HepG2 (cell line): Measurements from ENCODE around the gene GLIS2. TPM values are rescaled to one million over a fixed set of nuclear protein-coding genes. Genes with fewer than 3 reads are reported as not detected.

Experiments used
- CSRNP1 ChIP-seq: sonication (generic); formaldehyde crosslinking; IDR thresholded peaks from 2 replicates; pipeline ENCODE4 v1.8.1; 2023; ENCODE audit warnings: mild to moderate bottlenecking, missing genetic modification reagents
- KDM3A ChIP-seq: IDR thresholded peaks from 2 replicates; pipeline ENCODE4 v1.6.1; 2018; ENCODE audit warnings: low read depth, missing compliant biosample characterization
- MATR3 ChIP-seq: sonication (generic); formaldehyde crosslinking; IDR thresholded peaks from 2 replicates; pipeline ENCODE4 v1.4.0; 2020; ENCODE audit warnings: missing genetic modification reagents
- TCF12 ChIP-seq, 2 experiments: fragments of 450-650 bp in 1 of 2; sonication (generic) in 1 of 2; formaldehyde crosslinking in 1 of 2; IDR thresholded peaks; 2 replicates each; pipeline versions ENCODE4 v1.6.1 to v1.8.0; 2017 to 2022; ENCODE audit warnings: antibody characterized with exemption in 1 of 2, mild to moderate bottlenecking in 1 of 2, missing genetic modification reagents in 1 of 2, moderate library complexity in 1 of 2
- ZFY ChIP-seq: sonication (generic); formaldehyde crosslinking; IDR thresholded peaks from 2 replicates; pipeline ENCODE4 v1.4.0; 2020; ENCODE audit warnings: missing genetic modification reagents
- ZNF280B ChIP-seq: sonication (generic); formaldehyde crosslinking; IDR thresholded peaks from 2 replicates; pipeline ENCODE4 v1.5.0; 2020; ENCODE audit warnings: missing genetic modification reagents, mild to moderate bottlenecking, borderline replicate concordance
- ZNF280D ChIP-seq: sonication (generic); formaldehyde crosslinking; IDR thresholded peaks from 2 replicates; pipeline ENCODE4 v1.5.1; 2020; ENCODE audit warnings: mild to moderate bottlenecking, missing genetic modification reagents
- ZNF3 ChIP-seq: IDR thresholded peaks from 2 replicates; pipeline ENCODE4 v1.7.0; 2017; ENCODE audit warnings: inconsistent platforms
- ZNF496 ChIP-seq: sonication (generic); formaldehyde crosslinking; IDR thresholded peaks from 2 replicates; pipeline ENCODE4 v1.8.1; 2023; ENCODE audit warnings: mild to moderate bottlenecking, moderate library complexity, missing genetic modification reagents; ENCODE audit not compliant: insufficient replicate concordance
- ZNF569 ChIP-seq: sonication (generic); formaldehyde crosslinking; IDR thresholded peaks from 2 replicates; pipeline ENCODE4 v1.5.0; 2020; ENCODE audit warnings: mild to moderate bottlenecking, missing genetic modification reagents, moderate library complexity, borderline replicate concordance
- ZNF576 ChIP-seq: sonication (generic); formaldehyde crosslinking; IDR thresholded peaks from 2 replicates; pipeline ENCODE4 v1.4.0; 2020; ENCODE audit warnings: mild to moderate bottlenecking, missing genetic modification reagents
- ZNF644 ChIP-seq: IDR thresholded peaks from 2 replicates; pipeline ENCODE4 v1.6.1; 2016; ENCODE audit warnings: low read depth
- ZNF687 ChIP-seq: sonication (generic); formaldehyde crosslinking; IDR thresholded peaks from 2 replicates; pipeline ENCODE4 v1.5.1; 2020; ENCODE audit warnings: mild to moderate bottlenecking, missing genetic modification reagents, moderate library complexity
- ZNF775 ChIP-seq: sonication (generic); formaldehyde crosslinking; IDR thresholded peaks from 2 replicates; pipeline ENCODE4 v1.4.0; 2020; ENCODE audit warnings: missing genetic modification reagents, mild to moderate bottlenecking, moderate library complexity, borderline replicate concordance
- ZSCAN31 ChIP-seq: sonication (generic); formaldehyde crosslinking; IDR thresholded peaks from 2 replicates; pipeline ENCODE4 v1.5.0; 2020; ENCODE audit warnings: low read depth, mild to moderate bottlenecking, missing genetic modification reagents
- ZSCAN5A ChIP-seq: sonication (generic); formaldehyde crosslinking; IDR thresholded peaks from 2 replicates; pipeline ENCODE4 v1.8.0; 2022; ENCODE audit warnings: mild to moderate bottlenecking, missing genetic modification reagents, borderline replicate concordance
- polyA plus RNA-seq, 8 experiments: library from polyadenylated mRNA; depleted of rRNA in 3 of 8; stranded (reverse) in 7 of 8; unstranded in 1 of 8; fragments of >200 nt; fragmentation: Illumina TruSeq in 4 of 8; extraction: Trizol in 4 of 8; gene quantifications; 2 replicates each; pipeline versions ENCODE4 v1.2.1 to v1.2.3, GENCODE V29; 2011 to 2016; ENCODE audit warnings: low read depth in 4 of 8, missing spikeins in 1 of 8, mixed read lengths in 1 of 8; ENCODE audit not compliant: insufficient read depth in 1 of 8
- total RNA-seq, 5 experiments: library from RNA; depleted of rRNA; stranded (reverse); fragments of >200 nt; fragmentation: Illumina TruSeq; extraction: Trizol; gene quantifications; 2 replicates each; pipeline ENCODE4 v1.2.3, GENCODE V29; 2016; ENCODE audit warnings: low read depth in 1 of 5

The GLIS2 gene
- total and polyA plus RNA-seq, 2 of the 13 experiments (the other 11 are each of a cell fraction or from before 2014, with no cell fraction given), result 0.28 to 0.29 TPM

- TF ChIP-seq ZNF280B (CRISPR knock-in tag) (no peak), CSRNP1 (no peak), ZNF569 (CRISPR knock-in tag) (no peak), ZNF3 (no peak), ZNF280D (CRISPR knock-in tag) (no peak), ZNF496 (CRISPR knock-in tag) (no peak), ZNF775 (no peak), ZNF687 (CRISPR knock-in tag) (peak; percentile 30; the same call in 1 of the 2 replicates), ZSCAN31 (CRISPR knock-in tag) (no peak), ZNF644 (CRISPR knock-in tag) (no peak), MATR3 (CRISPR knock-in tag) (no peak), TCF12 (IDR thresholded peaks at IDR 0.05) (no peak), TCF12 (CRISPR knock-in tag; IDR thresholded peaks at IDR 0.05) (no peak), KDM3A (no peak), ZSCAN5A (CRISPR knock-in tag) (no peak), ZFY (CRISPR knock-in tag) (no peak), ZNF576 (CRISPR knock-in tag) (no peak)
These were observed 25.5 kb upstream of the GLIS2 start (continued) for GRCh38 chr16:4290236-4290830.
